ENCODE results near the gene KLC3.
"Not testable (repeated sequence)": the region's sequence is repeated elsewhere in the genome, so short reads cannot be mapped to it uniquely, and the experiment has no call there.

The KLC3 gene

DNA sequence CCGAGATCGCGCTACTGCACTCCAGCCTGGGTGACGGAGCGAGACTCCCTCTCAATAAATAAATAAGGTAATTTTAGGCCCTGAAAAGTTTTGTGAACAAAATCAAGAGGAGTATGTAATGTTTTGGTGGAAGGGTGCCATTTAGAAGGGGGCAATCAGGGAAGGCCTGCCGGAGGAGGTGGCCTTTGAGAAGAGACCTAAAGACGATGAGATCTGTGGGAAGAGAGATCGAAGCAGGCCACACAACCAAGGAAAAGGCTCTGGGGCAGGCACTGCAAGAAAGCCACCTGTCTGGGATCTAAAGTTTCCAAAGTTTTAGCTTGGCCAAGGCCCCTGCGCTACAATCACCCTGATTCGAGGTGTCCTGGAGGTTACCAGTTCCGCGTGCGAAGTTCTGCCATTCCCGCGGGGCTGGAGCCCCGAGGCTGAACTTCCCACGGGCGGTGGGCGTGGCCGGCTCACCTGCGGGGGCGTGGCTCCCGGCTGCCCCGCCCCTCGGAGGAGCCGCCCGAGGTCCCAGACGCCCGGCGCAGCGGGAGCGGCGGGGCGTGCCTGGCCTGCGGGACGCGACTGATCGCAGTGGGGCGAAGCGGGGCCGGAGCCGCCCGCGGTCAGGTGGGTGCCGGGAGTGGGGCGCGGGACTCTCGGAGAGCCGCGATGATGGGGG, at the start of gene KLC3:
KLC3 (plus strand) TSS at position 519 of the 667 bp plus-strand sequence. CDS start 4,792 bp downstream, outside the sequence.
- no peak for FAIRE-seq

DNA sequence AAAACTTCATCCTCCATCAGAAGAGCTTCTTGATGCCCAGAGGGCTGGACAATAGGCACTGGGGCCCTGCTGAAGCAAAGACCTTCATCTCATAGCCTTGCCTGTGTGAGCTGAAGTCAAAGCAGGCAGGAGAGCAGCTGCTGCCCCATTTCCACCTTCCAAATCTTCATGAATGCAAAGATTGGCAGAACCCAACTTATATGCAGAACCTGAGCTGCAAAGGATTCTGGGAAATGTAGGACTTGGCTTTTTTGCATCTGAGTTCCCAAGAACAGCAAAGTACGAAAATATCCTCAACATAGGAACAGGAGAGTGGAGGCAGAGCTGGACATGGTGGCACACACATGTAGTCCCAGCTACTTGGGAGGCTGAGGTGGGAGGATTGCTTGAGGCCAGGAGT, 48.7 kb upstream of the KLC3 start:
- no peak for FAIRE-seq

- no peak for FAIRE-seq
Measured at GRCh38 chr19:45293682-45294081, 46.9 kb upstream of the KLC3 start.

GRCh38 chr19:45294291-45295029, 46.1 kb upstream of the KLC3 start:
- FAIRE-seq: no peak

- FAIRE-seq: no peak
Measured at GRCh38 chr19:45295873-45296272, 44.7 kb upstream of the KLC3 start.

GRCh38 chr19:45296355-45296754, 44.2 kb upstream of the KLC3 start:
- FAIRE-seq: no peak

DNA sequence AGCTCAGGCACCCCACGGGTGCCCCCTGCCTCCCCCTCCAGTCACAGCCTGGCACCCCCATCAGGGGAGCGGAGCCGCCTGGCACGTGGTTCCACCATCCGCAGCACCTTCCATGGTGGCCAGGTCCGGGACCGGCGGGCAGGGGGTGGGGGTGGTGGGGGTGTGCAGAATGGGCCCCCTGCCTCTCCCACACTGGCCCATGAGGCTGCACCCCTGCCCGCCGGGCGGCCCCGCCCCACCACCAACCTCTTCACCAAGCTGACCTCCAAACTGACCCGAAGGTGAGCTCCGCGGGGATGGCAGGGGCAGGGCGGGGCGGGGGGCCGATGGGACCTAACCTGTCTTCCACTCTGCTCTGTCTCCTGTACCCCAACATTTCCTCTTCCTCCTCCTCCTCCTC, 42.9 kb upstream of the KLC3 start:
- FAIRE-seq: no peak

DNA sequence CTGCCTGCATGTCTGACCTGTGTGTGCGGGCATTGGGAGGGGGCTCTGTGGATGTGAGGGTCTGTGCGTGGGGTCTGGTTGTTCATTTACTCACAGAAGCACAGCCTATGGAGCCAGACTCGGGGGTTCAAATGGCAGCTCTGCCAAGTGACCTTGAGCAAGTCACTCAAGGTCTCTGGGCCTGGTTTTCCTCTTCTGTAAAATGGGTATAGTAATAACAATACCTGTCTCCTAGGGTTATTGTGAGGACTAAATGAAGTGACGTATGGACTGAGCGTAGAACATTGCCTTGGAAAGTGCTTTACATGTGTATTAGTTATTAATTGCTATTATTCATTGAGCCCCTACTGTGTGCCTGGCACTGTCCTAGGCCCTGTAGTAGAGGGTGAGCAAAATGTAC, 42.3 kb upstream of the KLC3 start:
- no peak for FAIRE-seq

GRCh38 chr19:45299719-45300118, 40.8 kb upstream of the KLC3 start:
- FAIRE-seq: no peak

DNA sequence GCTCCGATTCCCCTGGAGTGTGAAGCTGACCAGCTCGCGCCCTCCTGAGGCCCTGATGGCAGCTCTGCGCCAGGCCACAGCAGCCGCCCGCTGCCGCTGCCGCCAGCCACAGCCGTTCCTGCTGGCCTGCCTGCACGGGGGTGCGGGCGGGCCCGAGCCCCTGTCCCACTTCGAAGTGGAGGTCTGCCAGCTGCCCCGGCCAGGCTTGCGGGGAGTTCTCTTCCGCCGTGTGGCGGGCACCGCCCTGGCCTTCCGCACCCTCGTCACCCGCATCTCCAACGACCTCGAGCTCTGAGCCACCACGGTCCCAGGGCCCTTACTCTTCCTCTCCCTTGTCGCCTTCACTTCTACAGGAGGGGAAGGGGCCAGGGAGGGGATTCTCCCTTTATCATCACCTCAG, 38.1 kb upstream of the KLC3 start:
- no peak for FAIRE-seq

DNA sequence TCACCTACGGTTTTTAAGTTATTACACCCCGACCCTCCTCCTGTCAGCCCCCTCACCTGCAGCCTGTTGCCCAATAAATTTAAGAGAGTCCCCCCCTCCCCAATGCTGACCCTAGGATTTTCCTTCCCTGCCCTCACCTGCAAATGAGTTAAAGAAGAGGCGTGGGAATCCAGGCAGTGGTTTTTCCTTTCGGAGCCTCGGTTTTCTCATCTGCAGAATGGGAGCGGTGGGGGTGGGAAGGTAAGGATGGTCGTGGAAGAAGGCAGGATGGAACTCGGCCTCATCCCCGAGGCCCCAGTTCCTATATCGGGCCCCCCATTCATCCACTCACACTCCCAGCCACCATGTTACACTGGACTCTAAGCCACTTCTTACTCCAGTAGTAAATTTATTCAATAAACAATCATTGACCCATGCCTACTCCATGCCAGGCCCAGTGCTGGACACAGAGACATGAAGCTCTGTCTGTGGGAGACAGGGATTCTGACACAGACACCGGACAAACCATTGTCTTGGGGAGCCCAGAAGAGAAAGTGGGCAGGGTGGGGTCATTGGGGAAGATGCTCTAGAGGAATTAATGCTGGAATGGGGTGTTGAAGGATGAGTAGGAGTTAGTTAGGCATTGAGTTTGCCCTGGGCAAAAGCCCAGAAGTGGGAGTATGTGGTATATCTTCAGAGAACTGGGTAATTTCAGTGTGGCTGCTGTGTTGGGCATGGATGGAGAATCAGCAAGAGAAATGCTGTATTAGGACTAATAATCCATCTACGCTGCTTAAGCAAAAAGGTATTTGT, 37.1 kb upstream of the KLC3 start:
- no peak for FAIRE-seq

DNA sequence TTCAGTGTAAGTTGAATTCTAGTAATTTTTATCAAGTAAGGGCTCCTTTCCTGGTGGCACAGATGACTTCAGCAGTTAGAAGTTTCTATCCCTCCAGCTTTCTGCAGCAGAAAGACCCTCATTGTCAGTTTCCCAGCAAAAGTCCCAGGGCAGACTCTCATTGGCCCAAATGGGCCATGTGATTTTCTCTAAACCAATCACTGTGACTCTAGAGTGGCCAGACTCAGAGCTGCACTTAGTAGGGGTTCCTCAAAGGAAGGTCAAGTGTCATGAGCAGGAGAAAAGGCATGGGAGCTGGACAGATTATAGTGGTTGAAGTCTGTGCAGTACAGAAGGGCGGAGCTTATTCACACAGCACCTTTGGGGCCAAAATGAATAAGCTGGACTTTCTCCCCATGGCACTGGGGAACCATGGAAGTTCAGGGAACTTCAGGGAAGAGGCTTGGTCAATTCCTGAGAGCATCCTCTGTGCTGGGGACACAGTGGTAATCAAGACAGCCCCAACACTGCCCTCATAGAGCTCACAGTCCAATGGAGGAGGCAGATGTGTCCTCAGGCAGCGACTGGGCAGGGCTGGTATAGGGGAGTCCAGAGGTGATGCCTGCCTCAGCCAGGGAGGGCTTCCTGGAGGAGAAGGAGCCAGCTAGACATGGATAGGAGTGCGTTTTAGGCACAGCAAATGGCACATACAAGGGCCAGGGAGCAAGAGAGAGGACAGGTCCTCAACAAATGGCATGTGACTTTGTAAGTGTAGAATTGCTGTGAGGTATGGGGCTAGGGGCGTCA, 36.2 kb upstream of the KLC3 start:
- no peak for FAIRE-seq

DNA sequence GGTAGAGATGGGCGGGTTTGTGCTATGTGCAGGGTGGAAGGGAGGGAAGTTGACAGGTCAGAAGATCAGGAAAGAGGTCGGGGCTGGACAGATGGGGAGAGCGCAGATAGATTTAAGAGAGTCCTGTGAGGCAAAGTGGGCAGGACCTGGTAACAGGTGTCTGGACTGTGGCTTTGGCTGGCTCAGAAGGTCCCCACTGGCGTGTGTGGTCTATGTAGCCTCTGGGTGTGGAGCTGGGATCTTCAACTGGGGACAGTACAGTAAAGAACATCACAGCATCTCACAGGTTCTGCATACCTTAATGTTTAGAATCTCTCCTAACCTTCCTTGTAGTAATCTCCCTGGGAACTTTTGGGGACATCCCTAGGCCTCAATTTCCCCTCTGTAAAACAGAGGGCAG, 35.5 kb upstream of the KLC3 start:
- FAIRE-seq: no peak

DNA sequence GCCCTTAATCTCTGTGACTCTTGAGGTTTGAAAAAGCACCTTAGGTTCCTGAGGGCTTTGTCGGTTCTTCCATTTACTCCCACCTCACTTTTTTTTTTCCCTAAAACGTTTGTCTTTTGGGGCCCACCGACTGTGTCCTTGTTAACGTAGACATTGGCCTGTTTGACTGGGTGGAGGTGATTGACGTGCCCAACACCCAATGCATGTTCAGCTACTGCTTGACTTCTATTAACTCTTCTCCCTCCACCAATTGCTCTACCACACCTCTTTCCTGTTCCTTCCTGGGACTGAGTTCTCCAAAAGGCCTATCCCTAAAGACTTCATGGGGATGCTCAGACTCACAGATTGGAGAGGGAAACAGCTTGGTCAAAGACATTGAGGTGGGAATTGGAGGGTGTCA, 35.1 kb upstream of the KLC3 start:
- FAIRE-seq: peak; percentile 49

GRCh38 chr19:45306040-45306439, 34.5 kb upstream of the KLC3 start:
- no peak for FAIRE-seq

DNA sequence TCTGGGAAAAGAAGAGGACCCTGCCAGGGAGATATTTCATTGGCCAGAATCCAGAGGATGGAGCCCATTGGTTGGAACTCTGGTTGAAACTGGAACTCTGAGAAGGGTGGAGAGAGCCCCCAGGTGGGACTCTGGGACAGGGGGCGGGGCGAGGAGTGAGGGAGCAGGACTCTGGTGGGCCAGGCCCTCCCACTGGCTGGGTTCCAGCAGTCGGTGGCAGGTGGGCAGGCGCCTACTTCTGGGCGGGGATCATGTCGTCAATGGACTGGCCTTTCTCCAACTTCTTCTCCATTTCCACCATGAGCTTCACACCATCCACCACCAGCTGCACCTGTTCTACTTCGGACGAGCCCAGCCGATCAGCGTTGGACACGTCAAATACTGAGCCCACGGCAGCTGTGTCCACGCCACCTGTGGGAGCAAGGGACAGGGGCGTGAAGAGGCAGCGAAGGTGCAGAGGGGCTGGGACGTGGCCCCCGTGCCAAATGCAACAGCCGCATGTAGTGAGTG, 34.0 kb upstream of the KLC3 start:
- no peak for FAIRE-seq

GRCh38 chr19:45307361-45307760, 33.2 kb upstream of the KLC3 start:
- FAIRE-seq: no peak

GRCh38 chr19:45309322-45309721, 31.2 kb upstream of the KLC3 start:
- not testable (repeated sequence) for FAIRE-seq

GRCh38 chr19:45311621-45312020, 28.9 kb upstream of the KLC3 start:
- no peak for FAIRE-seq

DNA sequence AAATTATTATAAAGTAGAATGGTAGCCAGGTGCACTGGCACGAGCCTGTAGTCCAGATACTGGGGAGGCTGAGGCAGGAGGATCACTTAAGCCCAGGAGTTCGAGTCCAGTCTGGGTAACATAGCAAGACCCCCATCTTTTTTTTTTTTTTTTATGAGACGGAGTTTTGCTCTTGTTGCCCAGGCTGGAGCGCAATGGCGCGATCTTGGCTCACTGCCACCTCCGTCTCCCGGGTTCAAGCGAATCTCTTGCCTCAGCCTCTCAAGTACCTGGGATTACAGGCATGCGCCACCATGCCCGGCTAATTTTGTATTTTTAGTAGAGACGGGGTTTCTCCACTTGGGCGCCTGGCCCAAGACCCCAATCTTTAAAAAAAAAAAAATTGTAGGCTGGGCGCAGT, 28.3 kb upstream of the KLC3 start:
- FAIRE-seq: not testable (repeated sequence)

GRCh38 chr19:45314708-45315245, 25.8 kb upstream of the KLC3 start:
- no peak for FAIRE-seq

- no peak for FAIRE-seq
Measured at GRCh38 chr19:45315304-45315703, 25.2 kb upstream of the KLC3 start.

Measured in G401.6 (cell line).